HG03280 (cell line): ENCODE results near the gene C20orf96.

Experiments used
- ATAC-seq: cut with Tn5 transposase; IDR thresholded peaks from one replicate; pipeline ENCODE4 v1.9.1; 2021; ENCODE audit warnings: mild to moderate bottlenecking, moderate library complexity; ENCODE audit not compliant: unreplicated experiment

The C20orf96 gene

DNA sequence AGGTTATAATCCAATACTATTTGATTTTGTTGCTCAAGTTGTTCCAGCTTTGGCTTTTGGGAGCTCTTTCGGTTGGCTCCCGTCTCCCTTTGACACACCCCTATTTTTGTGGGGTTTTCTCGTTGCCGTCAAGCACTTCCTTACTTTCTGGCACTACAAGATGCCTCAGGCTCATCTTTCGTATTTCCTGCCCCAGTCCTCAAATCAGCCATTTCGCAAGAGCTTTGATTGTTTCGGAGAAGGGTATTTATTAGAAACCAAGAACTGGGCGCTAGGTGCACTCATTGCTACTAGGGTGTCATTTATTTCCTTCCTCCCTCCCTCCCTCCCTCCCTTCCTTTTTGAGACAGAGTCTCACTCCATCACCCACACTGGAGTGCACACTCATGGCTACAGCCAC, 21.5 kb upstream of the C20orf96 start:
- ATAC-seq: no peak

- no peak for ATAC-seq
These were observed 21.1 kb upstream of the C20orf96 start for GRCh38 chr20:311609-312008.

DNA sequence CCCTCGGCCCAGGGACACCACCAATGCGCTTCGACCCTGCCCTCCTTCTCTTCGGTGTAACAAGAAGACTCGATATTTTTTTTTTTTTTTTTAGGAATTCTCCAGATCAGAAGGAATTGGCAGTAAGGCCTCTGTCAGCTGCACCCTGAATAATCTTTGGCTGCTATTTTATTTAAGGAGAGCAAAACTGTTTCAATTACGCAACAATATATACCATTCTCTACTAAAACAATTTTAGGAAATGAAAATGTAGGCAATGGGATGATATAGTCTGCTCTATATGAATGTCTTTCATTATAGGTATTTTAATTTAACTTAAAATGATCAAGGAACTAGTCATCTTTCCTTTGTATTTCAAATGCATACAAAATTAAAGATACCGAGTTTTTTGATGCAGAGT, 20.1 kb upstream of the C20orf96 start:
- no peak for ATAC-seq

DNA sequence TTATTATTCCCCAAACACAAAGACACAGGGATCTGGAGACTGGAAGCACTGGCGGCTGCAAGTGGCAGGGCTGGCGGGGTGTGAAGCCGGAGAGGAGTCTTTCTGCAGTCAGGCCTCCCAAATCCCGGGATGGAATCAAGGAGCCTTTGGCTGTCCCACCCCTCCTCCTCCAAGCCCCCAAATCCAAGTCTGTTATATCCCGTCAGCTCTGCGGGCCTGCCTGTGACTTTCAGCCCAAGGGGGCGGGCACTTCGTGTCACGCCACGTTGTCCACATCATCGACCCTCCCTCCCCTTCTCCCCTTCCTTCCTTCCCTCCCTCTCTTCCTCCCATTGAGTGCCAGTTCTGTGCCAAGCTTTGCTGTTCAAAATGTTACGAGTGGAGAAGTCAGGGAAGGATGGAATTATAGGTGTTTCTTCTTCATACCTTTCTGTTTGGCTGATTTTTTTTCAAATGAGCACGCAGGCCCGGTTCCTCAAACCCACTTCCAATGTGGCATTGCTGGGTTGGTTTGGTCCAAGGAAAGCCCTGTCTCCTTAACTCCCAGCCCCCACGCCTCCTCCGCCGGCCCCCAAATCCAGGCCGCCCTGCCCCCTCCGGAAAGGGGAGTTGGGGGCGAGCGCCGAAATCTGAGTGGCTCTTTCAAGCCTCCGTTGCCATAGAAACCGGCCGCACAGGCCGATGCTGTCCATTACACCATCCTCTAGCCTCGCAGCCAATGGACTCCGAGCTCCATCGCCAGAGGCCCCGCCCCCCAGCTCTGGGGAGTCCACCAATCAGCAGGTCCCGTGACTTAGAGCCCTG, 19.5 kb upstream of the C20orf96 start:
- peak; percentile 98 for ATAC-seq

DNA sequence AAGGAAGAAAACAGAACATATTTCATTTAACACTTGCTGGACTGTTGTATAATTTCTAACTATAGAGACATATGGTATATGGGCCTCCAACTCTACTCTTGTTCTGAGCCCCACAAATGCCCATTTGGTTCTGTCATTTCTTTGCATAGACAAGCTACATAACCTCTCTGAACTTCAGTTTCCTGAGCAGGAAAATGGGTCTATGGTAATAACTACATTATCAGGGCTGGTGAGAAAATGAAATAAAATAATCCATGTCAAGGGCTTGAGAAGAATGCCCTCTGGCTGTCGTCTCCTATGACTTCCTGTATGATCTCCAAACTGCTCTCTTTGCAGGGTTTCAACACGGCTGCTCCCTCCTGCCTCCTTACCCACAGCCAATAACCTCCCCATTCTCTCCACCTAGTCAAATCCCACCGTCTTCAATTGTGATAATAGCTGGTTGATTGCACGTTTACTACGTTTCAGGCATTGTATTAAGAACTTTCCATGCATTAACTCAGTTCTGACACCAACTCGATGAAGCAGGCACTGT, 18.8 kb upstream of the C20orf96 start:
- ATAC-seq: no peak

GRCh38 chr20:308427-309038, 18.0 kb upstream of the C20orf96 start:
- no peak for ATAC-seq

- ATAC-seq: no peak
These were observed 15.2 kb upstream of the C20orf96 start for GRCh38 chr20:305745-306144.

DNA sequence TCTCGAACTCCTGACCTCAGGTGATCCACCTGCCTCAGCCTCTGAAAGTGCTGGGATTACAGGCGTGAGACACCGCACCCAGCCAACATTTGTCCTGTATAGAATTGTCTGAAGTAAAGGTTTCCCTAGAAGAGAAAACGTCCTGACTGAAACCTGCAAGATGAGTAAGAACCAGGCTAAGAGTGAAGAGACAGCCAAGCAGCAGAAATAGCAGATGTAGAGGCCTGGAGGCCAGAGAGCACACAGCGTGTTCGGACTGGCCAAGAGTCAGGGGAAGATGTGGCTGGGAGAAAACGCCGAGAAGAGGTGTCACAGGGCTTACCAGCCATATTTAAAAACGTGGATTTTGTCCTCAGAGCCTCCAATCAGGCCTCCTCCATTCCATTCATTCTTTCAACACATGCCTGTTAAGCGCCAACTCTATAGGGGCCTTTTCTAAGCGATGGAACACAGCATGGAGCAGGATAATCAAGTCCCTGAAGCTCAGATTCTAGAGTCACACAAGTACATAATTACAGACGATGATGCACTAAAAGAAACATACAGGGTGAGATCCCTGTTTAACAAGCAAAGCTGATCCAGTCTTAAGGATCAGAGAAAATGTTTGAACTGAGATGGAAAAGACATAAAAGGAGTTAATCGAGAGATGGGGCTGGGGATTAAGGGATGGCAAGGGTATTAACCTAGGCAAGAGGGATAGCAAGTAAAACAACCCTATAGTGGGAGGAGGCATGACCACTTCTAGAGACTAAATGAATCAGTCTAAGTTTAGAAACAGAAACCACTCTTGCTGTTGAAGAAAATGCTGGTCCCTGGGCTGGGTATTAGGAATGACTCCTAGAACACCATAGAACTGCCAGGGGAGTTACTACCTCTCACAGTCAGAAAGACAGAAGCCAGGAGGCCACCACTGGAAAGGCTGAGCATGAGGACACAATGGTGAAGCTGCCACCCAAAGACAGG, 11.6 kb upstream of the C20orf96 start:
- ATAC-seq: no peak

DNA sequence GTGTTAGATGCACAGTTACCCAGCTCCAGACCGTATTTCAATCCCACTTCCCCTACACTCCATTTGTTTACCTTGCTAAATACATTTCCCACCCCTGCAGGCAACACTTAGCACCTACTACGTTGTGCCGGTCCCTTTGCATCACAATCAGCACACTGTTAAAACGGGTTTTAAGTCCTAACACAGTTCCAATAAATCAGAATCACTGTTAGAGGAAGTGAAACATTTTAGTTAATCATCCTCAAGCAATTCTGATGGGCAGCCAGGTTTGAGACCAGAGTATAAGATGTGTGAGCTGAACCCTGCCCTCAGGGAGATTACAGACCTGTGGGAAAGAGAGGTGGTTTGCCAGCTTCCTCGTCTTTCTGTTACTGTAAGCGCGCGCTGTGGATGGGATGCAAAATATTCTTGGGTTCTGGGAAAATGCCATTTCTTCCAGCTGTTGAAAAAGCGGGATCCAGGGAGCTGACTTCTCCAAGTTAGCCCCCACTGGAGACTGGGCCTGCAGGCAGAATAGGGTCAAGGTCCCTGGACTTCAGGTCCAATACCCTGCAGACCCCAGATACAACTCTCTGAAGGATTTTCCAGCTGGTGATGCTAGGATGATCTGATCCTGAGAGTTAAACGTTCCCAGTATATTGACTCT, 9.9 kb upstream of the C20orf96 start:
- ATAC-seq: no peak

DNA sequence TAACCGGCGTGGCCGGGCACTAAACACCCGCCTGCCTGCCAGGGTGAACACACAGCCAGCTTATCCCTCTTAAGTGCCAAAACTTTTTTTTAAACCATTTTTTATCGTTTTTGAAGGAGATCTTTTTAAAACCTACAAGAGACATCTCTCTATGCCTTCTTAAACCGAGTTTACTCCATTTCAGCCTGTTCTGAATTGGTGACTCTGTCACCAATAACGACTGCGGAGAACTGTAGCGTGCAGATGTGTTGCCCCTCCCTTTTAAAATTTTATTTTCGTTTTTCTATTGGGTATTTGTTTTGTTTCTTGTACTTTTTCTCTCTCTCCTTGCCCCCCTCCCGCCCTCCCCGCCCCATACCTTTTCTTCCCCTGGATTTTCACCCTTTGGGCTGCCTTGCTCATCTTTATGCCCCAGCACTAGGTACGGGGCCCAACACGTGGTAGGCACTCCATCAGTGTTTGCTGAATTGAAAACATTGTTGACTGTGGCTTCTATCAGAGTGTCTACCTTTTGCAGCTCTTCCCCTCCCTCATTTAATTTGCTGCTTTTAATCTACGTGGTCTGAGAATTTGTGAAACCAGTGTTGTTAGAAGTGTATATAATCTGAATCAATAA, 8.3 kb upstream of the C20orf96 start:
- ATAC-seq: no peak

GRCh38 chr20:297925-298775, 7.6 kb upstream of the C20orf96 start:
- peak; percentile 25 for ATAC-seq

DNA sequence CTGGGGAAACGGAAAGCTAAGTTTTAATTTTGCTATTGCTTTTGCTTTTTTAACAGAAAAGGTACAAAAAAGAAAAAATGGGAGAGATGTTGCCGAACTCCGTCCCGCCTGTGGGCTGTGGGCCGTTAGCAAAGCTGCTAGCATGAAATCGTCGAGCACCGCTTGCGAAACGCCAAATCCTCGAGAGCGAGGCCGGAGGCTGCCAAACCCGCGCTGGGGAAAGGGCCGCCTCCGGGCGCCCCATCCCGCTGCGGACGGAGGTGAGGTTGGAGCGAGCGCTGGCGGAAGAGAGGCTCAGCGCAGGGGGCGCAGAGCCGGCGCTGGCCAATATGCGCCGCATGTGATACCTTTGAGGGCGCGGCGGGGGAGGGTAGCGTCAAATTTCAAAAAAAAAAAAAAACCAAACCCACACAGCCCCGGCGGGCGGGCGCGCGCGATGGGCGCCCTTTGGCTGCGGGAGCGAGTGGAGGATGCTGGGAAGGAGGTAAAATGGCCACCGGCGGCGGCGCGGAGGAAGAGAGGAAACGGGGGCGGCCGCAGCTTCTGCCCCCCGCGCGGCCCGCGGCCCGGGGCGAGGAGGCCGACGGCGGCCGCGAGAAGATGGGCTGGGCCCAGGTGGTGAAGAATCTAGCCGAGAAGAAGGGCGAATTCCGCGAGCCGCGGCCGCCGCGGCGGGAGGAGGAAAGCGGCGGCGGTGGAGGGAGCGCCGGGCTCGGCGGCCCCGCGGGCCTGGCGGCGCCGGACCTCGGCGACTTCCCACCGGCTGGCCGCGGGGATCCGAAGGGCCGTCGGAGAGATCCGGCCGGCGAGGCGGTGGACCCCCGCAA, 6.8 kb upstream of the C20orf96 start, which contains the start of gene ZCCHC3:
Gene ZCCHC3, plus strand, starts transcription at position 473 of the 827 bp plus-strand sequence. Its CDS starts 17 bp downstream, at position 490.
- peak; percentile 81 for ATAC-seq

DNA sequence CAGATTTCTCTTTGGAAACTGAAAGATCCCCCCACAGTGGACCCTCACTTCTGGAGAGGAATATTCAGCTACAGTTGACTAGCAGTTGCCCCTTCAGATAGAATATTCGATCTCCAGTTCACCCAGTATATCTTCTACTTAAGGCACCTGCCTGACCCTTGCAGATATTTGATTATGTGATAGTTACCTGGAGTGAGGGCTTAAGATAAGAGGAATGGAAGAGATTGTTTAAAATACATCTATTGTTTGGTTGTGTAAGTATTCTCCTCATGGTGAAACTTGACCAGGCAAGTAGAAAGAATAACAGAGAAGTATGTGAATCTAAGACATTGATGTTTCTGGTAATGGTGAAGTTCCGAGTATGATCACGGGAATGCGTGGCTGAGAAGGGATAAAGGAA, 5.3 kb upstream of the C20orf96 start:
- no peak for ATAC-seq

GRCh38 chr20:294602-295001, 4.1 kb upstream of the C20orf96 start:
- ATAC-seq: no peak

DNA sequence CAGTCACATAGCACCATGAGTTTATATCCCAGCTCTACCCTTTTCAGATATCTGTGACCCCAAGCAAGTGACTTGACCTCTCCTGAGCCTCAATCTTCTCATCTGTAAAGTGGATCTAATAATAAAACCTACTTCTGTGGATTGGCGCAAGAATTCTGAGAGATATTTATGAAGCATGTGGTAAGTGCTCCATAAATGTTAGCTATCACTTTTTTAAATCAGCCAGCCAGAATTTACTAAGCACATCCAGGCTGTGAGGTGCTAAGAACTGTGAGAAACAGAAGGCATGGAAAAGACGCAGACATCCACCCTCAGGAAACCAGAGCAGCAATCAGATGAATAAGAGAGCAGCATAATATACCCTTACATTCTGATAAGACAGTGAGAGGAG, 862 bp downstream of the C20orf96 start:
- no peak for ATAC-seq

GRCh38 chr20:288956-289692, 1.4 kb downstream of the C20orf96 start:
- no peak for ATAC-seq

DNA sequence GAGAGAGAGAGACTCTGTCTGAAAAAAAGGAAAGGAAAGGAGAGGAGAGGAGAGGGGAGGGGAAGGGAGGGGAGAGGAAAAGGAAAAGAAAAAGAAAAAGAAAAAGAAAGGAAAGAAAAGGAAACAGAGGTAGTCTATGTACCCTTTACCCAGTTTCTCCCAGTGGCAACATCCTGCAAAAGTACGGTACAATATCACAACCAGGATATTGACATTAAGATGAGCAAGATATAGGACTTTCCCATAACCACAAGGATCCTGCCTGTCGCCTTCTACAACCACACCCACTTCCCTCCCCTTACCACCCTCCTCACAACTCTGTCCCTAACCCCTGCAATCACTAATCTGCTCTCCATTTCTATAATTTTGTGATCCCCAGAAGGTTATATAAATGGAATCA, 4.0 kb downstream of the C20orf96 start:
- no peak for ATAC-seq

- no peak for ATAC-seq
These were observed 6.4 kb downstream of the C20orf96 start for GRCh38 chr20:284172-284571.
